Measurements from ENCODE around the gene NAV3.

DNA sequence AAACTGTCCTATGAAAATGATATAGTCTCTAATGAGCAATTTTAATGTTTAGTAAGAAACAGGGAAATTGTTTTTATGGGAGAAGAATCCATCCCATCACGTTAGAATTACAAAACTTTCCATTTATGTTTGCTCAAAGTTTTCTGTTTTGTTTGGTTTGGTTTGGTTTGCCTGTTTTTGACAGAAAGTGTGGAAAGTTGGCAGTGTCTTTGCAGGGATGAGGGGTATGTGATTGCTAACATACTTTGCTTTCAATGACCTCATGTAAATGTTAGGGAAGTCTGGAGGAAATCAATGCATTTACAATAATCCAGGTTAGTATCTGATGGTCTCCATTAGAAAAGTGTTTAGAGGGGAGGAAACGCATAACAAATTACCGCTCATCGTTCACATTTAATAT lies 12.3 kb upstream of the NAV3 start:
- TF ChIP-seq EP300 (IDR thresholded peaks at IDR 0.05) (no peak), POLR2AphosphoS5 (IDR thresholded peaks at IDR 0.05) (no peak), POLR2A (IDR thresholded peaks at IDR 0.05) (no peak)
- TF ChIP-seq, protein P1, sequence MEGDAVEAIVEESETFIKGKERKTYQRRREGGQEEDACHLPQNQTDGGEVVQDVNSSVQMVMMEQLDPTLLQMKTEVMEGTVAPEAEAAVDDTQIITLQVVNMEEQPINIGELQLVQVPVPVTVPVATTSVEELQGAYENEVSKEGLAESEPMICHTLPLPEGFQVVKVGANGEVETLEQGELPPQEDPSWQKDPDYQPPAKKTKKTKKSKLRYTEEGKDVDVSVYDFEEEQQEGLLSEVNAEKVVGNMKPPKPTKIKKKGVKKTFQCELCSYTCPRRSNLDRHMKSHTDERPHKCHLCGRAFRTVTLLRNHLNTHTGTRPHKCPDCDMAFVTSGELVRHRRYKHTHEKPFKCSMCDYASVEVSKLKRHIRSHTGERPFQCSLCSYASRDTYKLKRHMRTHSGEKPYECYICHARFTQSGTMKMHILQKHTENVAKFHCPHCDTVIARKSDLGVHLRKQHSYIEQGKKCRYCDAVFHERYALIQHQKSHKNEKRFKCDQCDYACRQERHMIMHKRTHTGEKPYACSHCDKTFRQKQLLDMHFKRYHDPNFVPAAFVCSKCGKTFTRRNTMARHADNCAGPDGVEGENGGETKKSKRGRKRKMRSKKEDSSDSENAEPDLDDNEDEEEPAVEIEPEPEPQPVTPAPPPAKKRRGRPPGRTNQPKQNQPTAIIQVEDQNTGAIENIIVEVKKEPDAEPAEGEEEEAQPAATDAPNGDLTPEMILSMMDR (IDR thresholded peaks at IDR 0.05): no peak

All from gastroesophageal sphincter (tissue), 3 donors.